Epithelial cell of proximal tubule (primary cell): ENCODE data around the gene LRRC8D. TPM values are rescaled to one million over a fixed set of nuclear protein-coding genes. Genes with fewer than 3 reads are reported as not detected.

Experiments used
- DNase-seq: peaks from one replicate; pipeline ENCODE4 v3.0.0-alpha.2; 2011; ENCODE audit warnings: low read depth
- H3K4me3 ChIP-seq: 2 replicates; pipeline ENCODE4 v1.5.1; 2011; ENCODE audit warnings: low read depth, mild to moderate bottlenecking, low read length
- total RNA-seq: library from RNA; depleted of rRNA; stranded (reverse); fragments of >200 nt; gene quantifications from 2 replicates; pipeline ENCODE4 v1.2.3, GENCODE V29; 2015
- TF ChIP-seq, protein P1 (sequence below): conservative IDR thresholded peaks from 2 replicates; pipeline ENCODE4 v1.5.1; 2012; ENCODE audit warnings: low read depth, mild to moderate bottlenecking, low read length

LRRC8D gene
- total RNA-seq, 1 donor from 2014 or later: 33.8 TPM

DNA sequence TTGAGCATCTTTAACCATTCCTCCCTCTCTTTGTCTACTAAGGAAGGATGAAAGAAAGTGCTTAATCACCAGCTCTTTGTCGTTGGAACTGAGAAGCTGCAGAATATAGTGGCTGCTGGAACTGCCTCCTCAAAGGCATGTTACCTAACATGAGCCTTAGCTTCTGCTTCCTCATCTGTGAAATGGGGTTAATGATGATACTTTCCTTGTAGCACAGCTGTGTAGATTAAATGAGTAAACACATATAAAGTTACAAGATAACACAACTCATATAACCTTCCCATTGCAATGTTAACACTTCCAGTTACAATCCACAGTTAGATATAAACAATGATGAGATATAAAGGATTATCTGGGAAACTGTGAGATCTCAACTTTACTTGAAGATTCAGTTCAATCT is 125.7 kb downstream of the LRRC8D start:
- DNase-seq: no peak
- no peak overlapping the region for H3K4me3 ChIP-seq
- TF ChIP-seq, protein P1, sequence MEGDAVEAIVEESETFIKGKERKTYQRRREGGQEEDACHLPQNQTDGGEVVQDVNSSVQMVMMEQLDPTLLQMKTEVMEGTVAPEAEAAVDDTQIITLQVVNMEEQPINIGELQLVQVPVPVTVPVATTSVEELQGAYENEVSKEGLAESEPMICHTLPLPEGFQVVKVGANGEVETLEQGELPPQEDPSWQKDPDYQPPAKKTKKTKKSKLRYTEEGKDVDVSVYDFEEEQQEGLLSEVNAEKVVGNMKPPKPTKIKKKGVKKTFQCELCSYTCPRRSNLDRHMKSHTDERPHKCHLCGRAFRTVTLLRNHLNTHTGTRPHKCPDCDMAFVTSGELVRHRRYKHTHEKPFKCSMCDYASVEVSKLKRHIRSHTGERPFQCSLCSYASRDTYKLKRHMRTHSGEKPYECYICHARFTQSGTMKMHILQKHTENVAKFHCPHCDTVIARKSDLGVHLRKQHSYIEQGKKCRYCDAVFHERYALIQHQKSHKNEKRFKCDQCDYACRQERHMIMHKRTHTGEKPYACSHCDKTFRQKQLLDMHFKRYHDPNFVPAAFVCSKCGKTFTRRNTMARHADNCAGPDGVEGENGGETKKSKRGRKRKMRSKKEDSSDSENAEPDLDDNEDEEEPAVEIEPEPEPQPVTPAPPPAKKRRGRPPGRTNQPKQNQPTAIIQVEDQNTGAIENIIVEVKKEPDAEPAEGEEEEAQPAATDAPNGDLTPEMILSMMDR: no peak

DNA sequence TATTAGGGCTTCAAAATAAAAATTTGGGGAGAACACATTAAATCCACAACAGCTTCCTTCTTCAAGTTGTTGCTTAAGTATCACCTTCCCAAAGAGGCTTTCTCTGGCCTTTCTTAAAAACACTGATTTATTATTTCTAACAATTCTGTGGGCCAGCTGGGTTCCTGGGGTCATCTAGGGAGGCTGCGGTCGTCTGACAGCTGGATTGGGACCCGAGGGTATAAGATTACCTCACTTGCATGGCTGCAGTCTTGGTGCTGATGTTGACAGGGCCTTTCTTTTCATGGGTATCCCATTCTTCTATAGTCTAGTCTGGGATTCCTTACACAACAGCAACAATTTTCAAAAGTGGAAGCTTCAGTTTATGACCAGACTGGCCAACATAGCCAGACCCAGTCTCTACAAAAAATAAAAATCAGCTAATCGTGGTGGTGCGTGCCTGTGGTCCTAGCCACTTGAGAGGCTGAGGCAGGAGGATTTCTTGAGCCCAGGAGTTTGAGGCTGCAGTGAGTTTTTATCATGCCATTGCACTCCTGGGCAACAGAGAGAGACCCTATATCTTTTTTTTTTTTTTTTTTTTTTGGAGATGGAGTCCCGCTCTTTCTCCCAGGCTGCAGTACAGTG is 128.0 kb downstream of the LRRC8D start:
- TF ChIP-seq, protein P1: no peak
- no peak overlapping the region for H3K4me3 ChIP-seq
- no peak for DNase-seq

DNA sequence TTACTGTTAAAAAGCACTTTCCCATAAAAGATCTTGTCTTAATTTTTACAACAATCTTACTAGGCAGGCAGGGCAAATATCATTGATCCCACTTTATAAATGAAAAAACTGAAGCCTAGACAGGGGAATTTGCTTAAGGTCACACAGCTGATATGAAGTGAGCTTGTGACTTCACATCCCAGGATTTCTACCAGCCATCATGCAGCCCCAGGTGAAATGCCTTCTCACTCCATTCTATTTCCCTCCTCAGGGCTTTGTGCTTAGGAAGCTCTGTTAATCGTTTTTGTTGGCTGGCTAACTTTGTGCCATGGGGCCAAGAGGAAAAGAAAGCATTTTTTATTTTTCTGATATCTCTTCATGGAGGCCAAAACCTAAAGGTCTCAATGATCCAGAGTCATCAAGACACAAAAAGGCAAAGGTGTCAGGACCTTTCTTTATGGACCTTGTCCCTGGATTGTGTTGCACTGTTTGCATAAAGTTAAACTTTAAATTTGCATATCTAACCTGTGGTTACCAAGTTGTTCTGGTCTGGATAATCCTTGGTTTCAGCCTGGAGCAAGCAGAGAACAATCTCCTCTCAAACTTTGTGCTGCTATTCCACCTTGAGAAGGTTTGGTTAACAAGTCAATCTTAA is 129.3 kb downstream of the LRRC8D start:
- no peak overlapping the region for H3K4me3 ChIP-seq
- TF ChIP-seq, protein P1: no peak
- DNase-seq: no peak

DNA sequence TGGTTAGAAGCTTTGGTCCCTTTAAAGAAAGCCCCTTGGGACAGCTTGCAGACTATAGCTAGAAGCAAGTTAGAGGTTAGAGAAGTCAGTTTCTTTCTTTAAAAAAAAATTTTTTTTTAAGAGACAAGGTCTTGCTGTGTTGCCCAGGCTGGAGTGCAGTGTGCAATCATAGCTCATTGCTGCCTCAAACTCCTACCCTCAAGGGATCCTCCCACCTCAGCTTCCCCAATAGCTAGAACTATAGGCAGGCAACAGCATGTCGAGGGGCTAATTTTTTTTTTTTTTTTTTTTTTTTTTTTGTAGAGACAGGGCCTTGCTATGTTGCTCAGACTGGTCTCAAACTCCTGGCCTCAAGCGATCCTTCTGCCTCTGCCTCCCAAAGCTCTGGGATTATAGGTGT is 129.9 kb downstream of the LRRC8D start:
- H3K4me3 ChIP-seq: no peak overlapping the region
- TF ChIP-seq, protein P1: no peak

DNA sequence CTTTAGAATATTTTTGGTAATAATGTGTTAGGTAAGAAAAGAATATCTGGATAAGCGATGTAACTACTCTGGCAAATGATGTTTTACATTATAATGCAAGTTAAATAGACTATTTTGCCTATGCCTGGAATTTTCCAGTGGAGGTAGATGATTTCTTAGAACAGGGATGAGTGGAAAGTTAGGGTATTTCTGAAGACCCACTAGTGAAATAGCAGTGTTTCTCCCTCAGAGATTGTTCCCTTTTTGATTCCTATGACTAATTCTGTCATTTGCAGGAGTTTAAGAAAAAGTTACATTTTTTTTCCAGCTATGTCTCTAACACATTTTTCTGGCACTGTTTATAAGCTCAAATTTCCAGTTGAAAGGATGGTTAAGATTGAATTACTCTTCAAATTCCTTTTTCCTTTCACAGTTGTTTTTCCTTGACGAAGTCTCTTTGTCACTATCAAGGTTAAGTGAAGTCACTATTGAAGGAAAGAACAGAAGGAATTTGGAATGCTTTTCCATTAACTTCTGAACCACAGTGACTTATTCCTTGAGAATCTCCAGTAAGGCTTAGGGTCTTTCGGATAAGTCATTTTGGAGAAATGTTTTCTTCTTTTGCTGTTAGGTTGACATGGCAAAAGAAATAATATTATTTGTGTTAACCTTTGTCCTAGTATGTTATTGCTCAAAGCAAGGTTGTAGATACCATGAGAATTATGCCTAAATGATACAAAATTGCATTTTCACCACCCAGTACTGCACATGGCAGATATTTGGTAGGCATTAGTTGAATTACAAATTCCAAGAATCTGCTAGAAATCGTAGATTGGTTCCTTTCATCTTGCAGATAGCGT is 131.2 kb downstream of the LRRC8D start:
- TF ChIP-seq, protein P1: no peak
- H3K4me3 ChIP-seq: no peak overlapping the region
- DNase-seq: peak; percentile 83

More for the DNA sequence above, 129.9 kb downstream of the LRRC8D start:
- no peak for DNase-seq

DNA sequence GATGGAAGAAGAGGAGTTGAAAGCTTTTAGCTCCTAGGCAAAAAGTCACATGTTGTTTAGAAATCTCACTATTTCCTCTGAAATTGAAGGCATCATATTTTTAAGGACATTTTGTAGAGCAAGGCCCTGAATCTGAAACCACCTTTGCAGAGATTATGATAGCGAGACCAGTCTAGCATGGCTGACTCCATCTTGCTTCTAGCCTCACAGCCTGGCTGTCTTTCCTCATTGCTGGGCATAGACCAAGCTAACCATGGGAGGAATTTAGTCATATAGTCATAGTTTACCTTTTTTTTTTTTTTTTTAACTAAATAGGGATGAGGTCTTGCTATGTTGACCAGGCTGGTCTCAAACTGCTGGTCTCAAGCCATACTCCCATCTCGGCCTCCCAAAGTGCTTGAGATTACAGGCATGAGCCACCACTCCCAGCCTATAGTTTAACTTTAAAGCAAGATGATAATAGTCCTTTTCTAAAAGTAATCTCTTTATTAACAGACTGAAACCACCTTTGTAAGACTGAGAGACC is 131.8 kb downstream of the LRRC8D start:
- no peak for DNase-seq
- TF ChIP-seq, protein P1: no peak

More for the DNA sequence above, 131.8 kb downstream of the LRRC8D start:
- H3K4me3 ChIP-seq: no peak overlapping the region
